Measurements from ENCODE around the gene SYTL1.

GRCh38 chr1:27299385-27300271, 42.2 kb upstream of the SYTL1 start:
- no peak for TF ChIP-seq CTCF (IDR thresholded peaks at IDR 0.05)
- TF ChIP-seq POLR2A (IDR thresholded peaks at IDR 0.05) = no peak
- no peak for TF ChIP-seq EP300 (IDR thresholded peaks at IDR 0.05)

Measured in ovary (tissue), 3 donors.